Loucy (cell line): ENCODE results near the gene TAS2R38.

ENCODE experiments used
- CTCF ChIP-seq: fragments of 200-600 bp; sonication (generic); conservative IDR thresholded peaks from 2 replicates; pipeline ENCODE4 v1.5.1; 2014; ENCODE audit warnings: mild to moderate bottlenecking, antibody characterized with exemption, low read length
- EZH2phosphoT487 ChIP-seq: fragments of 200-600 bp; IDR thresholded peaks from 2 replicates; pipeline ENCODE4 v1.6.1; 2018; ENCODE audit warnings: antibody characterized with exemption, mild to moderate bottlenecking, moderate library complexity, borderline replicate concordance

GRCh38 chr7:142002179-142002578 is 28.6 kb upstream of the TAS2R38 start:
- TF ChIP-seq CTCF (no peak), EZH2phosphoT487 (no peak)
